Activated naive CD8-positive, alpha-beta T cell treated with anti-CD3 and anti-CD28 coated beads, Interleukin-2, amount 10 ng/mL, durations not matched to agents 7 days and 5 days (primary cell): ENCODE data around the gene HAO1. TPM values are rescaled to one million over a fixed set of nuclear protein-coding genes. Genes with fewer than 3 reads are reported as not detected.

Source experiments
- total RNA-seq, 2 experiments: library from RNA; stranded (reverse); gene quantifications; one replicate each; pipeline ENCODE4 v1.2.3, GENCODE V29; 2021

The HAO1 gene
- total RNA-seq, 2 experiments from 2014 or later: not detected

Other genes with a start within 250 kb of the HAO1 start
- 10 to 100 TPM; 42.6 to 45.8 TPM for gene TMX4, start 79.3 kb upstream of the HAO1 start, total RNA-seq
- 1 to 10 TPM; 6.1 to 6.2 TPM for gene PLCB1, start 191.8 kb upstream of the HAO1 start, total RNA-seq